ENCODE results near the gene GRK4.
"Not testable (repeated sequence)": the region's sequence is repeated elsewhere in the genome, so short reads cannot be mapped to it uniquely, and the experiment has no call there.

The GRK4 gene

GRCh38 chr4:3043282-3044020, 80.1 kb downstream of the GRK4 start:
- no peak for DNase-seq

GRCh38 chr4:3044870-3045819, 81.8 kb downstream of the GRK4 start:
- no peak for DNase-seq

GRCh38 chr4:3046162-3046561, 82.8 kb downstream of the GRK4 start:
- DNase-seq: peak; percentile 6

- DNase-seq: no peak
Measured at GRCh38 chr4:3046623-3047022, 83.3 kb downstream of the GRK4 start.

GRCh38 chr4:3047464-3048286, 84.3 kb downstream of the GRK4 start:
- peak; percentile 67 for DNase-seq

GRCh38 chr4:3051141-3051897, 87.9 kb downstream of the GRK4 start:
- DNase-seq: not testable (repeated sequence)

- DNase-seq: no peak
Measured at GRCh38 chr4:3054169-3054759, 90.9 kb downstream of the GRK4 start.

GRCh38 chr4:3059943-3060342, 96.6 kb downstream of the GRK4 start:
- DNase-seq: no peak

- DNase-seq: no peak
Measured at GRCh38 chr4:3060946-3061345, 97.6 kb downstream of the GRK4 start.

GRCh38 chr4:3062471-3062870, 99.1 kb downstream of the GRK4 start:
- DNase-seq: no peak

- DNase-seq: no peak
Measured at GRCh38 chr4:3065551-3065950, 102.2 kb downstream of the GRK4 start.

GRCh38 chr4:3066836-3067400, 103.5 kb downstream of the GRK4 start:
- no peak for DNase-seq

- DNase-seq: no peak
Measured at GRCh38 chr4:3067473-3068001, 104.2 kb downstream of the GRK4 start.

- DNase-seq: no peak
Measured at GRCh38 chr4:3069661-3070199, 106.4 kb downstream of the GRK4 start.

GRCh38 chr4:3070709-3071500, 107.5 kb downstream of the GRK4 start:
- DNase-seq: no peak

GRCh38 chr4:3071811-3072210, 108.4 kb downstream of the GRK4 start:
- no peak for DNase-seq

GRCh38 chr4:3073158-3074077, 110.0 kb downstream of the GRK4 start:
- no peak for DNase-seq

GRCh38 chr4:3074078-3074845, 110.9 kb downstream of the GRK4 start, which contains the start of the genes HTT and HTT-AS:
TSS of gene HTT (plus strand) at chr4:3074681. CDS start at chr4:3074826, 145 bp downstream.
TSS of gene HTT-AS (minus strand) at chr4:3074538.
- peak; percentile 95 for DNase-seq
